GM21526 (cell line): ENCODE measurements around the gene MTNR1B.

Experiments used
- ATAC-seq: cut with Tn5 transposase; IDR thresholded peaks from one replicate; pipeline ENCODE4 v1.9.1; 2021; ENCODE audit warnings: moderate library complexity; ENCODE audit not compliant: unreplicated experiment, low FRiP score

MTNR1B gene

DNA sequence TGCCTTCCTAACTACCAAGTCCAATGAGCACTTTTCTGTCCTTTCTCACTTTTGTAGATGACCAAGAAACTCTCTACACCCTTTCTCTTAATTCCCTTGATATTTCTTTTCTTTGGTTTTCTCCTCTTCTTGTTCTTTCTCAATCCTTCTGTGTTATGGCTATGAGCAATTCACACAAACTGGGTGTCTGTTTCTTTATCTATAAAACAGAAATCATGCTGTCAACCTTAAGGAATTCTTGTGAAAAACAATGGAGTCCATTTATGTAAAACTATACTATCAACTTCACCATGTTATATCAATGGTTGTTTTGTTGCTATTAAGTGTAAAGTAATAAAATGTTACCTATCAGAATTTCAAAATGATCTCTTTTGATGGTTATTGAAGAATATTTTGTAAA lies 7.2 kb downstream of the MTNR1B start:
- no peak for ATAC-seq

DNA sequence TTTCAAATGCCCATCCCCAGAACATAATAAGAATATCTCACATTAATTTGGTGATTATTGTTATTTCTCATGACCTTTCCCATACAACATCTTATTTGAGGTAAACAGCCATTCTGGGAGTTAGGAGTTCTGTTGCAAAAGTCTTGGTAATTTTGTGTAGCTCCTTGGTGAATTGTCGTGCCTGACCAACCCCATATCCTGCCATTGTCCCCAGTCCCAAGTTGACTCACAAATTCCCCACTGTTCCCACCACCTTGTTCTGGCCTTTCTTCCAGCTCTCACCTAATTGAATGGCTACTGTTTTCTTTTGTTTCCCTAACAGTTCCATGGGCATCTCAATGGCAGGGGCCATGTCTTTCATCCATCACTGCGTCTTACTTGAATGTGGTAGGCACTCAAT lies 8.0 kb downstream of the MTNR1B start:
- ATAC-seq: no peak

DNA sequence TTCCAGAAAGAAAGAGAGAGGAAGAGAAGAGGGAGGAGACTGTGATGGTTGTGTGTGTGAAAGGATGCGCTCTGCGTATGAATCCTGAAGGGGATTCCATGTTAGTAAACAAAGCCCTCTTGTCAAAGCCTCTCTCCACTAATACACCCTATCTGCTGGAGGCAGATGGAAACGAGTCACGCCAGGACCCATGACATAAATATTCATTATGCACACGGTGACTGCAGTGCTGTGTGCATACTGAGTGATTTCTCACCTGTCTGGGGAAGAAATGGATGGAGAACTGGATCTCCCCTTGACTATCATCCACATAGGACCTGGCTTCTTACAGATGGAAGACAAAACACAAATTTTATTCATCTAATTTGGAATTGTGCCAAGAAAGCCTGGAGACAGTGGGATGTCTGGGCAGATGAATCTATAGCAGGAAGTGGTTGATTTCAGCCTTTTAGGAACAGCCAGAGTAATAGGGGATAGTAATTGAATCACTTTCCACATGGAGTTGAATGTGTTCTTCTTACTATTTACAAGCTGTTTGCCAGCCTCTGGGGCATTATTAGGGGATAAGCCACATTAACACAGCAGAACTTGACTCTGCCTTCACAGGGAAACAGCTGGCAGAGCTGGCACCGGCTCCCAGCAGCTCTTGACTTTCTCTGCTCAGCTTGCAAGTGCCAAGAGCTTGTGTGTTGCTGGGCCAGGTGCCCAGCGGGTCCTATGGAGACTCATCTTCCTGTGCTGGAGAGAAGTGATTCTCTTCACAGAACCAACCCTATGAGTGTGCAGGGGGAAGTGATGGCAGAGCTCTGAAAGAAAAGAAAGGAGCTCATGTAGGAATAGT lies 9.0 kb downstream of the MTNR1B start:
- no peak for ATAC-seq

DNA sequence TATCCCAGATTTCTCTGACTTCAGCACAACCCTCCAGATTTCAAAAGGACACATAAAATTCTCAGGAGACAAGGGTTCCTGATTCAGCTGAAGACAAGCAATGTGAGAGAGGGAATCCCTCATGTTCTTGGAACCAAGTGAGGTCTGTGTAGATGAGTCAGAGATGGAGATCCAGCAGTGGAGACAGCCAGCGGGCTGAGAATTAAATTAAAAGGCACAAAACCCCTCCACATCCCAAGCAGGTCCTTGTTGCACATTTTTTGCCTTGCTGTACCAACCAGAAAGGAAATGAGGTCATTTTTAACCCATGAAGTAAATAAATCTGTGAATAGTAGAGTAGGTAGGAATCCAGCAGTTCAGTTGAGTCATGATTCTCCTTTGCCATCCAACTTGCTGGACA lies 9.7 kb downstream of the MTNR1B start:
- no peak for ATAC-seq

GRCh38 chr11:92980312-92980711 lies 10.9 kb downstream of the MTNR1B start:
- ATAC-seq: no peak

GRCh38 chr11:92981508-92982043 lies 12.1 kb downstream of the MTNR1B start:
- no peak for ATAC-seq

- ATAC-seq: no peak
Observed at GRCh38 chr11:92986585-92986984, 17.1 kb downstream of the MTNR1B start.

- ATAC-seq: no peak
Observed at GRCh38 chr11:92993004-92993403, 23.6 kb downstream of the MTNR1B start.

DNA sequence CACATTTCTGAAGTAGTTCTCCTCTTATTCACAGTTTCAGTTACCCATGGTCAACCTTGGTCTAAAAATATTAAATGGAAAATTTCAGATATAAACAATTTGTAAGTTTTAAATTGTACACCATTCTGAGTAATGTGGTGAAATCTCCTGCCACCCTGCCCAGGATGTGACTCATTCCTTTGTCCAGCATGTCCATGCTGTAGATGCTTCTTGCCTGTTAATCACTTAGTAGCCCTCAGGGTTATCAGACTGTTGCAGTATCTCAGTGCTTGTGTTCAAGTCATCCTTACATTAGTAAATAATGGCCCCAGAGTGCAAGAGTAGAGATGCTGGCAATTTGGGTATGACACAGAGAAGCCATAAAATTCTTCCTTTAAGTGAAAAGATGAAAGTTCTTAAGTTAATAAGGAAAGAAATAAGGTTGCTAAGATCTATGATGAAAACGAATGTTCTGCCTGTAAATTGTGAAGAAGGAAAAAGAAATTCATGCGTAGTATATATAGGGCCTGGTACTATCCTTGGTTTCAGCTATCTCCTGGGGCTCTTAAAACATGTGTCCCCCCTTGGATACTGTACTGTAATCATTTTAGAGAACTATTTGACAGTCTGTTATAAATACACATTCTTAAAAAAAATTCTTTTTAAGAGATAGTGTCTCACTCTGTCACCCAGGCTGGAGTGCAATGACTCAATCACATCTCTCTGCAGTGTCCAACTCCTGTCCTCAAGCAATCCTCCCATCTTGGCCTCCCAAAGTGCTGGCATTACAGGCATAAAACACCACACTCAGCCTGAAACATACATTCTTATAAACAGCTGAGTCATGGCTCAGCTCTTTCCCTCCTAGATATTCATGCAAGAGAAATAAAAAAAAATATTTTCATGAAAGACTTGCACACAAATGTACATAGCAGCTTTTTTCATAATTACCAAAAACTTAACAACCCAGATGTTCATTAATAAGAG lies 31.3 kb downstream of the MTNR1B start:
- ATAC-seq: no peak

- no peak for ATAC-seq
Observed at GRCh38 chr11:93001806-93002205, 32.4 kb downstream of the MTNR1B start.

- no peak for ATAC-seq
Observed at GRCh38 chr11:93002380-93002779, 32.9 kb downstream of the MTNR1B start.

GRCh38 chr11:93005239-93005638 lies 35.8 kb downstream of the MTNR1B start:
- no peak for ATAC-seq

DNA sequence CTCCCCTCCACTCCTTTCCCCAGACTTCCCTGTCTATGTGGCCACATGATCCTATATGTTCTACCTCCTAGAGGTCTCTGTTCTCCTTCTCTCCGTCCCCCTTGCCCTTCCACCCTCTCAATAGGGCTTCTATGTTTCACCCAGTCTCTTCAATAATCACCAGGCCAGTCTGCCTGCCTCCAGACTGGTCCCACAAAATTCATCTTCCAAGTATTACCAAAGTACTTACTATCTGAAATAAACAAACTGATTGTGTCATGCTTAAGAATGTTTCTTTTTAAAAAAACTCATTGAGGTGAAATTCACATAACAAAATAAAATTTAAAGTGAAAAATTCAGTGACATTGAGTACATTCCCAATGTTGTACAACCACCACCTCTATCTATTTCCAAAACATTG lies 44.2 kb downstream of the MTNR1B start:
- no peak for ATAC-seq

- no peak for ATAC-seq
Observed at GRCh38 chr11:93016595-93016994, 47.1 kb downstream of the MTNR1B start.

DNA sequence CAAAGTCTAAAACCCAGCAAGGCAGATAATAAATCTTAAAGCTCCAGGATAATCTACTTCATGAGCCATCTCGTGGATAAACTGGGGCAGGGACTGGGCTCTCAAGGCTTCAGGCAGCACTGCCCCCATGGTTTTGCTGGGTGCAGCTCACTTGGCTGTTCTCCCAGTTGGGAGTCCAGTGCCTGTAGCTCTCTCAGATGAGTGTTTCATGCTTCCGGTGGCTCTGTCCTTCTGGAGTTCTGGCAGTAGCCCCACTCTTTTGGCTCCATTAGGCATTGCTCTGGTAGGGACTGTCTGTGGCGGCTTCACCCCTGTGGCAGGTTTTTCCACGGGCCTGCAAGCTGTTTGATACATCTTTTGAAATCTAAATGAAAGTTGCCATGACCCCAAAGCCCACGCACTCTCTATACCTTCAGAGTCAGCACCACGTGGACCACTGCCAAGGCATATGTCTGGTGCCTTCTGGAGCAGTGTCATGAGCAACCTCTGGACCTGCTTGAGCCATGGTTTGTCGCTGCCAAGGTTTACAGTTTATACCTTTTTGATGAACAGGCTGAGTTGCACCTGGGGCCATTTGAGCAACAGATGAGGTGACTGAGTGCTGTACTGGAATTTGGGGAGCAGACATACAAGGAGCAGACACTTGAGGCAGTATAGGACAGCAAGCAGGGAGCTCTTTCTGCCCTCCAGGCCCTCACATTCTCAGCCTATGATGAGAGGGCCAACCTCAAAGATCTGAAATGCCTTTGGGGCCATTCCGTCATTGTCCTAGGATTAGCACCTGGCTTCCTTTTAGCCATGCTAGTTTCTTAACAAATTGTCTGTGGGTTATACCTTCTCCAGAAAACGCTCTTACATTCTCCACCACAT lies 48.6 kb downstream of the MTNR1B start:
- no peak for ATAC-seq

GRCh38 chr11:93020248-93021046 lies 51.0 kb downstream of the MTNR1B start:
- ATAC-seq: no peak

DNA sequence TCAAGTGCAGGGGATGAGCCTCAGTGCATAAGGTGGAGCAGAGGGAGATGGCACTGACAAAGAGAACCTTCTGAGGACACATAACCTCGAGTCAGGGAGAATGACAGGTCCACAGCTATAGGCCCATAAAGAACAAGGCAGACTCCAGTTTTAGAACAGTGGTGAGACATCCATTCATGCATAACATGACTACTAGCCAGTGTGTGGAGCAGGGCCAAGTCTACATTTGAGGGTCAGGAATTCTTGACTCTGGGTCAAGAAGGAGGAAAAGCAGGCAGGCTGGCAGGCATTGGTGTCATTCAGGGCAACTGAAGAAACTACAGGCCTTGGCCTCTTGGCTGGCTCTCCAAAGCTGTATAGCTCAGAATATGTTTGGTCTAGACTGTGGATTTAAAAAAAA lies 54.9 kb downstream of the MTNR1B start:
- ATAC-seq: no peak

DNA sequence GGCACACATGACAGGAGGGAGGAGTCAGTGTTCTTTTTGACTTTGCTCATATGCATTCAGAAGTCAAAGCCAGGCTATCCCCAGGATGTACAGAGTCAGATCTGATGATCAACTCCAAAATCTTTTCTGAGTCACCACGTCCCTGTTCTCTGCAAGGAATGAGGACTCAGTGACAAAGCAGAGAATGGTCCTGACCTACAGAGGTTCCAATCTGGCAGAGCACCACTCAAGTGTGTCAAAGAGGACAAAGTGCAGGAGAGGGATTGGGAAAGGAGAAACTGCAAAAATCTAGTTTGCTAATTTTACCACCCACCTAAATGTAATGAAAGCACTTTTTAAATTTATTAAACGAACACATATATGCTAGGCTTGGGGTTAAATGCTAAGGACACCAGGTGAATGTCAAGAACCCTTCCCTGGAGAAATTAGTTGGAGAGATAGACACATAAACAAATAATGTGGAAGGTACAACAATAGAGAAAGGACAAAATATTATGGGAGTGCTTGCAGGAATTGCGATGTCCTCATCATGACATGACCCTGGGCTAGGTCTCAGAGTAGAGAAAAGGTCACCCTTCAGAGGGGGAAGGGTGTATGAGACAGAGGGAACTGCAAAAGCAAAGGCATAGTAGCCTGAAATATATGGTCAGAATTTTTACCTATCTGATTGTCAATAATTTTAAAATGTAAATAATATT lies 56.3 kb downstream of the MTNR1B start:
- ATAC-seq: no peak

GRCh38 chr11:93028960-93029522 lies 59.6 kb downstream of the MTNR1B start:
- ATAC-seq: peak; percentile 82
